T-helper 1 cell treated with Interleukin-12 subunit alpha and Interleukin-12 subunit beta and Interleukin-4 antibody, amounts not matched to agents 30 μg/mL and 1 μg/mL, for 36 hours (primary cell): Measurements from ENCODE around the gene LIN28A.
A peak's percentile ranks its signal among the peaks of the same experiment; 100 is the strongest.

ENCODE experiments used
- H3K27ac Mint-ChIP-seq: one replicate; pipeline ENCODE4 v1.8.0; 2021; ENCODE audit warnings: mild to moderate bottlenecking, mixed read lengths
- H3K27me3 Mint-ChIP-seq: one replicate; pipeline ENCODE4 v1.8.0; 2021; ENCODE audit warnings: low read depth, mixed read lengths
- H3K36me3 Mint-ChIP-seq: one replicate; pipeline ENCODE4 v1.8.0; 2021; ENCODE audit warnings: low read depth, mixed read lengths
- H3K4me1 Mint-ChIP-seq: one replicate; pipeline ENCODE4 v1.8.0; 2021; ENCODE audit warnings: low read depth, mixed read lengths
- H3K4me3 Mint-ChIP-seq: one replicate; pipeline ENCODE4 v1.8.0; 2021; ENCODE audit warnings: mild to moderate bottlenecking, moderate library complexity, mixed read lengths
- H3K9me3 Mint-ChIP-seq: one replicate; pipeline ENCODE4 v1.8.0; 2021; ENCODE audit warnings: mixed read lengths

Gene LIN28A

DNA sequence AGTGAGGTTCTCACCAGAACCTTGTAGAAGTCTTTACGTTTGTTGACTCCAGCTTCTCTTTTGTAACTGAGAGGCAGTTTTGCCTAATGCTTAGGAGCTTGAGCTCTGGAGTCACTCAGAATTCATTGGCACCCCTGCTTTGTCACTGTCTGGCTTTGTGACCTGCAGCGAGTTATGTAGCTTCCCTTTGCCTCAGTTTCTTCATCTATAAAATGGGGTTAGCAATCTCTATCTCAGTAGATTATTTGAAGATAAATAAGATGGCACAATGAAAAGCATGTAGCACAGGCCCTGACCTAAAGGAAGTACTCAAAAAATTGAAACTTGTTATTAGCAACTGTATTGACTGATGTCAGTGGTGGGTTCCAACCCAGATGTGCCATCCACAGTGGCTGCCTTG lies 29.6 kb downstream of the LIN28A start:
- Mint-ChIP-seq H3K9me3 (no peaks in the 10 kb centered on the region), H3K4me3 (no peak overlapping the region), H3K27me3 (no peaks in the 10 kb centered on the region), H3K36me3 (peaks cover 48% of the 10 kb centered on the region), H3K27ac (no peak overlapping the region), H3K4me1 (peaks cover 2% of the 10 kb centered on the region)

GRCh38 chr1:26449868-26450267 lies 39.3 kb downstream of the LIN28A start:
- H3K27ac Mint-ChIP-seq: no peak overlapping the region

DNA sequence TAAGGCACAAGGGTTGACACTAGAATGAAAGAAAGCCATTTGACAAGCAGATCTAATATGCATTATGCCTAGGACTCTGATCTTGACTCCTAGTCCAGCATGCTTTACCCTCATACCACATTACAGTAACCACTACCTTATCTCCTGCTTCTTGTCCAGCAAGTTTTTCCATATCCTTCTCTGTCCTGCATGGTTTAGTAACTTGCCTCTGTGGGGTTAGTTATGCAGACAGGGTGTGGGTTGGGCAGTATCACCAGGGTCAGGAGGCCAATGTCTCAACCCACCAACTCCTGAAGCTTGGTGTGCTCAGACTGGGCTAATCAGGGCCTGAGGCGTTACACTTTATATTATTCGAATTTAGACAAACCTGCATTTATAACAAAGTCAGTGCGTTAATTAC lies 40.3 kb downstream of the LIN28A start:
- no peaks in the 10 kb centered on the region for H3K27me3 Mint-ChIP-seq
- no peak overlapping the region for H3K4me3 Mint-ChIP-seq
- no peaks in the 10 kb centered on the region for H3K9me3 Mint-ChIP-seq
- peaks cover 41% of the 10 kb centered on the region for H3K36me3 Mint-ChIP-seq
- no peak overlapping the region for H3K27ac Mint-ChIP-seq
- no peaks in the 10 kb centered on the region for H3K4me1 Mint-ChIP-seq

More at GRCh38 chr1:26449868-26450267, 39.3 kb downstream of the LIN28A start:
- H3K27me3 Mint-ChIP-seq: no peaks in the 10 kb centered on the region
- no peak overlapping the region for H3K4me3 Mint-ChIP-seq
- no peaks in the 10 kb centered on the region for H3K9me3 Mint-ChIP-seq
- H3K36me3 Mint-ChIP-seq: peaks cover 36% of the 10 kb centered on the region
- no peaks in the 10 kb centered on the region for H3K4me1 Mint-ChIP-seq

GRCh38 chr1:26452459-26453183 lies 42.0 kb downstream of the LIN28A start:
- Mint-ChIP-seq H3K4me3 (no peak overlapping the region), H3K27me3 (no peaks in the 10 kb centered on the region), H3K9me3 (no peaks in the 10 kb centered on the region), H3K36me3 (peaks cover 32% of the 10 kb centered on the region), H3K4me1 (no peaks in the 10 kb centered on the region), H3K27ac (no peak overlapping the region)

- Mint-ChIP-seq H3K9me3 (no peaks in the 10 kb centered on the region), H3K27me3 (no peaks in the 10 kb centered on the region), H3K4me3 (no peak overlapping the region), H3K27ac (no peak overlapping the region), H3K4me1 (no peaks in the 10 kb centered on the region), H3K36me3 (peaks cover 42% of the 10 kb centered on the region)
These were observed 48.5 kb downstream of the LIN28A start for GRCh38 chr1:26459148-26459547.

DNA sequence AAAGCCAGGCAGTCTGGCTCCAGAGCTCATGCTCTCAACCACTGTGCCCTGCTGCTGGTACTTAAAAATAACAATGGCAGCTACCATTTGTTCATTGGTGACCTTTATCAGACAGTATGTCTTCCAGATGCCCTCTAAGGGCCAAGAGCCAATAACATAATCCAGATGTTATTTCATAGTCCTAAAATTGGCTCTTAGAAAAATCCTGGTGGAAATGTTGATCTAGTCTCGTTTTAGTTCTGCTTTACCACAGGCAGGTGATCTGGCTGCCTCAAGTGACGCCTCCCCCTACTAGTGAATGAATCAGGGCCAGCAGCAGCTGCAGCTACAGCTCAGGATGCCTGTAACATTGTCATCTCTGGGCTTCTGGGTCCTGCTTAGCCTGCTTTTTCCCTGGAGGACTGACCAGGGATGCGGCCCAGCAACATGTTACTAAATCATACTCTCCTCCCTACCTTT lies 49.0 kb downstream of the LIN28A start:
- H3K4me1 Mint-ChIP-seq: no peaks in the 10 kb centered on the region
- no peaks in the 10 kb centered on the region for H3K27me3 Mint-ChIP-seq
- no peaks in the 10 kb centered on the region for H3K9me3 Mint-ChIP-seq
- no peak overlapping the region for H3K4me3 Mint-ChIP-seq
- peaks cover 40% of the 10 kb centered on the region for H3K36me3 Mint-ChIP-seq
- no peak overlapping the region for H3K27ac Mint-ChIP-seq

GRCh38 chr1:26468911-26469310 lies 58.3 kb downstream of the LIN28A start:
- Mint-ChIP-seq H3K27me3 (no peaks in the 10 kb centered on the region), H3K27ac (no peak overlapping the region), H3K4me3 (no peak overlapping the region), H3K9me3 (no peaks in the 10 kb centered on the region), H3K4me1 (peaks cover 24% of the 10 kb centered on the region), H3K36me3 (peaks cover 41% of the 10 kb centered on the region)

- H3K27ac Mint-ChIP-seq: no peak overlapping the region
- H3K27me3 Mint-ChIP-seq: no peaks in the 10 kb centered on the region
- no peak overlapping the region for H3K4me3 Mint-ChIP-seq
- H3K36me3 Mint-ChIP-seq: peaks cover 48% of the 10 kb centered on the region
- no peaks in the 10 kb centered on the region for H3K9me3 Mint-ChIP-seq
- H3K4me1 Mint-ChIP-seq: peaks cover 30% of the 10 kb centered on the region
These were observed 58.9 kb downstream of the LIN28A start for GRCh38 chr1:26469558-26469957.

DNA sequence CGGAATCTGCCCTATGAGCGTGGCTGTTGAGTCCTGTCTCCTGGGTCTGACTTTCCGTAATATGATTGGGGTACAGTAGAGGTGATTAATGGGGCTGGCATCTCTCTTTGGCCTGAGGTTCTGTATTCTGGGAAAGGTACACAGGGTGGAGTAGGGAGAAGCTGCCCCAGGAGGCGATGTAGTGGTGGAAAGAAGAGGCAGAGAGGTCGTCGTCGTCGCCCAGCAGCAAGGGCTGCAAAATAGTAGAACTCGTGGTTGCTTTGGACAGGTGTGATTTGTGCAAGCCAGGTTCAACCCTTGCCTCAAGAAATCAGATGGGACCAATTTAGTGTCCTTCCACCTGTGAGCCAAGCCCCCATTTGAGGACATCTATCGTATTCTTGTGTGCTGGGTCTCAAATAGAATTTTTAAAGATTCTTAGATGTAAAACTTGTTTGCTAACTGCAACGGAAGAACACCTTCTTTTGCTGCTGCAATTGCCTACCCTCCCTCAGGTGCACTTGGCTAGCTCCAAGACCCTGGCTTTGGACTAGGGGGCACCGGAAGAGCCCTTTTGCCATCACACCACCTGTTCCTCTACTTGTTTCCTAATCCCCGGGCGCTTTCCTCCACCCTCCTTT lies 60.4 kb downstream of the LIN28A start:
- H3K27me3 Mint-ChIP-seq: no peaks in the 10 kb centered on the region
- H3K36me3 Mint-ChIP-seq: peaks cover 49% of the 10 kb centered on the region
- H3K4me1 Mint-ChIP-seq: peaks cover 37% of the 10 kb centered on the region
- H3K27ac Mint-ChIP-seq: peak overlapping the region; percentile 80
- H3K4me3 Mint-ChIP-seq: peak overlapping the region; percentile 94
- no peaks in the 10 kb centered on the region for H3K9me3 Mint-ChIP-seq

DNA sequence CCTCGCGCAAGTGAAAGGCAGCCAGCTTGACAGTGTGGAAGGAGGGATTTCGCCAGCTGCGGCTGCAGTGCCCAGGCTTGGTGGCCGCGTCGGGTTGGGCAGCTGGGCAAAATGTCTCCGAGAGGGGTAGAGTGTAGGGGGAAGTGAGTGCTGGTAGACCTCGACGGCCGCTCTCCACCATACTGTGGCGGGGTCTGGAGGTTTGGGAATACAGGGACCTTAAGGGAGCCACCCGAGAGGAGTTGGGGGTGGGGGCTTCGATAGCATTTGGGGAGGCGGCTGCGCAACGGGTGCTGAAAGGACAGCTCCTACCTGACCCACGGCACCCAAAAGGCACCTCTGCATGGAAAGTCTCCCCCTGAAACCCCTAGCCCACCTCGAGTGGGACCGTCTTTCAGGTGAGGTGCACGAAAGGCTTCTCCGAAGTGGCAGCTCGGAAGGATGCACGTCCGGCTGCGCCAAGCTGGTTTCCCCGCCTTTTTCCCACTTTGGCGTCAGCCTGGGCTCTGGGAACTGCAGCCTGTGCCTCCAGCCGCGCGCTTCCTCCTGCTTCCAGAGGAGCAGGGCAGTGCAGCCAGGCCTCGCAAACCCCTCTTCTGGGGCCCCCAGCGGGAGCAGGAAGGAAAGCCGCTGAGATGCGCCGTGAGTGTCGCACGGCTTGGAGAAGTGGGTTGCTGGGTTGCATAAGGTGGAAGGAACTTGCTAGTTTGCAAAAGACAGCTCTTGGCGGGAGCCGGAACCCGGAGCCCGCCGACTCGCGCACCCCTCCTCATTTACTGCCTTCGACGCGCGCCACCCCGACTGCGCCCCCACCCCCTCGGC lies 61.1 kb downstream of the LIN28A start:
- no peaks in the 10 kb centered on the region for H3K9me3 Mint-ChIP-seq
- H3K4me3 Mint-ChIP-seq: peak overlapping the region; percentile 94
- peak overlapping the region; percentile 97 for H3K27ac Mint-ChIP-seq
- no peaks in the 10 kb centered on the region for H3K27me3 Mint-ChIP-seq
- H3K4me1 Mint-ChIP-seq: peaks cover 42% of the 10 kb centered on the region
- H3K36me3 Mint-ChIP-seq: peaks cover 56% of the 10 kb centered on the region

DNA sequence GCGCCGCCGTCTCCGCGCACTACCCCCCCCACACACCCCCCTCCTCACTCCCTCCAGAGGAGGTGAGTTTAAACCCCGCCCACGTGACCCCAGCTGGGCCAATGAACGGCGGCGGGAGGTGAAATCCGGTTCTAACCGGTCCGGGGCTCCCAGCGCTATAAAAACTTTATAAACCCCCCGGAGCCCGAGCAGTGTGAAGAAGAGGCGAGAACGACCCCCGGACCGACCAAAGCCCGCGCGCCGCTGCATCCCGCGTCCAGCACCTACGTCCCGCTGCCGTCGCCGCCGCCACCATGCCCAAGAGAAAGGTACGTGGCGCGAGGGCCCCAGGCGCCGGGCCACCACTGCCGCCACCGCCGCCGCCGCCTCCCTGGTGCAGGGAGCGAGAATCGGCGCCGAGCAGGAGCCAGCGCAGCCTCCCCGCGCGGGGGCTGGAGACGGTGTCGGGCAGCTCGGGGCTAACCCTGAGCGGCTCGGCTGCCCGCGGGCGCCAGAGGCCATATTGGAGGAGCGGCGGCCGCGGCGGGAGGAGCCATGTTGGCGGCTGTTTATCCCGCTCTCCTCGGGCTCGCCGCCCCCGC lies 61.8 kb downstream of the LIN28A start, which contains the start of gene HMGN2:
HMGN2 (plus strand) TSS at position 121 of the 581 bp plus-strand sequence; CDS start at position 294, 173 bp downstream.
- H3K4me3 Mint-ChIP-seq: peak within 1 kb of the TSS; percentile 94
- H3K36me3 Mint-ChIP-seq: peaks cover 55% of the 10 kb centered on the region
- H3K27ac Mint-ChIP-seq: peak within 1 kb of the TSS; percentile 97
- peaks cover 43% of the 10 kb centered on the region for H3K4me1 Mint-ChIP-seq
- no peaks in the 10 kb centered on the region for H3K9me3 Mint-ChIP-seq
- no peaks in the 10 kb centered on the region for H3K27me3 Mint-ChIP-seq

DNA sequence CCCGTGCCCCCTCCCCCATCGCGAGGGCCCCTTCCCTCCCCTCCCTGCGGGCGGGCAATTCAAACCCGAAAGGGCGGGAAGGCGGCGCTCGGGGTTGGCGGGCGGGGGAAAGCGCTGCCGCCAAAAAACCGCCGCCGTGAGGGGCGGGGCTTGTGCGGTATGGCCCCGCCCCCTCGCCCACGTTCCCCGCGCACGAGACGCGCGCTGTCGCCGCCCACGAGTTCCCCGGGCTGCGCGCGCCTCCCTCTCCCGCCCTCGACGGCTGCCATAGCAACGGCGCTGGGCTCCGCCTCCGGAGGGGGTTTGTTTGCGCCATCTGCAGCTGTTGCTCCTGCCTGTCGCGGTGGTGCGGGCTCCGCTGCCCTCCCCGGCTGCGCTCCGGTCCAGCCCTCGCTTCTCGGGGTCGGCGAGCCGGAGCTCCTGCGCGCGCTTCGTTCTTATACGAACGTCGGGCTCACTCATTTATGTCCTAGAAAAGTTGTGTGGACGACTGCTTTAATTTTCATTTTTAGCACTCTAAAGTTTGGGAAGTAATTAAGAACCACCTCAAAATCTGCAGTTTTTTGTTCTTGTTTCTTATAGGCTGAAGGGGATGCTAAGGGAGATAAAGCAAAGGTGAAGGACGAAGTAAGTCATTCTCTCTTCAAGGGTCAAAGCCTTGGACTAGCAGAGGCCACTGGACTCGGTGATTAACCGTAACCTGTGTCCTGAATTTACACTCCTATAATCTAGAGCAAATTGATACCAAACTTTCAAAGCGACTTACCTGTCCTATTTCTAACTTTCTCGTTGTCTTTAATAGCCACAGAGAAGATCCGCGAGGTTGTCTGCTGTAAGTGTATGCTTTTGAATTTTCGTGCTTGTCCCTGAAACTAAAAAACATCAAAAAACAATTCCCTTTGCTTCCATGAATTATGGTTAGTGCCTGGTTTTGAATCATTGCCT lies 62.6 kb downstream of the LIN28A start:
- Mint-ChIP-seq H3K9me3 (no peaks in the 10 kb centered on the region), H3K4me3 (peak overlapping the region; percentile 84), H3K4me1 (peaks cover 45% of the 10 kb centered on the region), H3K27ac (peak overlapping the region; percentile 52), H3K27me3 (no peaks in the 10 kb centered on the region), H3K36me3 (peaks cover 53% of the 10 kb centered on the region)

GRCh38 chr1:26474818-26475217 lies 64.2 kb downstream of the LIN28A start:
- Mint-ChIP-seq H3K9me3 (no peaks in the 10 kb centered on the region), H3K4me1 (peaks cover 41% of the 10 kb centered on the region), H3K27ac (peak overlapping the region; percentile 11), H3K4me3 (peak overlapping the region; percentile 33), H3K36me3 (peaks cover 50% of the 10 kb centered on the region), H3K27me3 (no peaks in the 10 kb centered on the region)
